ENCODE measurements around the gene ACTL9.
"Not testable (repeated sequence)": the region's sequence is repeated elsewhere in the genome, so short reads cannot be mapped to it uniquely, and the experiment has no call there.

DNA sequence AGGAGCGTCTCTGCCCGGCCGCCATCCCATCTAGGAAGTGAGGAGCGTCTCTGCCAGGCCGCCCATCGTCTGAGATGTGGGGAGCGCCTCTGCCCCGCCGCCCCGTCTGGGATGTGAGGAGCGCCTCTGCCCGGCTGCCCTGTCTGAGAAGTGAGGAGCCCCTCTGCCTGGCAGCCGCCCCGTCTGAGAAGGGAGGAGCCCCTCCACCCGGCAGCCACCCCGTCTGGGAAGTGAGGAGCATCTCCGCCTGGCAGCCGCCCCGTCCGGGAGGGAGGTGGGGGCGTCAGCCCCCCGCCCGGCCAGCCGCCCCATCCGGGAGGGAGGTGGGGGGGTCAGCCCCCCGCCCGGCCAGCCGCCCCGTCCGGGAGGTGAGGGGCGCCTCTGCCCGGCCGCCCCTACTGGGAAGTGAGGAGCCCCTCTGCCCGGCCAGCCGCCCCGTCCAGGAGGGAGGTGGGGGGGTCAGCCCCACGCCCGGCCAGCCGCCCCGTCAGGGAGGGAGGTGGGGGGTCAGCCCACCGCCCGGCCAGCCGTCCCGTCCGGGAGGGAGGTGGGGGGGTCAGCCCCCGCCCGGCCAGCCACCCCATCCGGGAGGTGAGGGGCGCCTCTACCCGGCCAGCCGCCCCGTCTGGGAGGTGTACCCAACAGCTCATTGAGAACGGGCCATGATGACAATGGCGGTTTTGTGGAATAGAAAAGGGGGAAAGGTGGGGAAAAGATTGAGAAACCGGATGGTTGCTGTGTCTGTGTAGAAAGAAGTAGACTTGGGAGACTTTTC, 40.9 kb upstream of the ACTL9 start:
- TF ChIP-seq POLR2A (IDR thresholded peaks at IDR 0.05); CTCF (IDR thresholded peaks at IDR 0.05); POLR2AphosphoS5 (IDR thresholded peaks at IDR 0.05; ENCODE audit: insufficient read depth in 1 of 2, low read depth in 1 of 2): not testable (repeated sequence)
